Activated T-cell treated with anti-CD3 and anti-CD28 coated beads, Interleukin-2, amount 50 U/mL, for 4 hours (primary cell): ENCODE measurements around the gene PAOX. TPM values are rescaled to one million over a fixed set of nuclear protein-coding genes. Genes with fewer than 3 reads are reported as not detected.
"Not testable (repeated sequence)": the region's sequence is repeated elsewhere in the genome, so short reads cannot be mapped to it uniquely, and the experiment has no call there.

ENCODE experiments used
- ATAC-seq, 2 donors: fragments of 200-7000 bp; cut with Tn5 transposase; one replicate each; pipeline ENCODE4 v1.10.0; 2021
- DNase-seq: peaks from one replicate; pipeline ENCODE4 v3.0.0-alpha.2; 2020
- H3K27me3 Mint-ChIP-seq: one replicate; pipeline ENCODE4 v1.8.0; 2021; ENCODE audit warnings: low read depth, mixed read lengths
- H3K36me3 Mint-ChIP-seq: one replicate; pipeline ENCODE4 v1.8.0; 2022; ENCODE audit warnings: mixed read lengths; ENCODE audit not compliant: insufficient read depth
- H3K4me1 Mint-ChIP-seq: one replicate; pipeline ENCODE4 v1.8.0; 2021; ENCODE audit warnings: low read depth, mixed read lengths
- H3K4me3 Mint-ChIP-seq: one replicate; pipeline ENCODE4 v1.8.0; 2021; ENCODE audit warnings: mild to moderate bottlenecking, moderate library complexity, mixed read lengths
- H3K9me3 Mint-ChIP-seq: one replicate; pipeline ENCODE4 v1.8.0; 2021; ENCODE audit warnings: mixed read lengths
- total RNA-seq, 3 donors: library from RNA; stranded (reverse); gene quantifications; one replicate each; pipeline ENCODE4 v1.2.1, GENCODE V29; 2021

PAOX gene
- total RNA-seq, 3 donors from 2014 or later = 2.6 to 3.2 (median 2.9) TPM

DNA sequence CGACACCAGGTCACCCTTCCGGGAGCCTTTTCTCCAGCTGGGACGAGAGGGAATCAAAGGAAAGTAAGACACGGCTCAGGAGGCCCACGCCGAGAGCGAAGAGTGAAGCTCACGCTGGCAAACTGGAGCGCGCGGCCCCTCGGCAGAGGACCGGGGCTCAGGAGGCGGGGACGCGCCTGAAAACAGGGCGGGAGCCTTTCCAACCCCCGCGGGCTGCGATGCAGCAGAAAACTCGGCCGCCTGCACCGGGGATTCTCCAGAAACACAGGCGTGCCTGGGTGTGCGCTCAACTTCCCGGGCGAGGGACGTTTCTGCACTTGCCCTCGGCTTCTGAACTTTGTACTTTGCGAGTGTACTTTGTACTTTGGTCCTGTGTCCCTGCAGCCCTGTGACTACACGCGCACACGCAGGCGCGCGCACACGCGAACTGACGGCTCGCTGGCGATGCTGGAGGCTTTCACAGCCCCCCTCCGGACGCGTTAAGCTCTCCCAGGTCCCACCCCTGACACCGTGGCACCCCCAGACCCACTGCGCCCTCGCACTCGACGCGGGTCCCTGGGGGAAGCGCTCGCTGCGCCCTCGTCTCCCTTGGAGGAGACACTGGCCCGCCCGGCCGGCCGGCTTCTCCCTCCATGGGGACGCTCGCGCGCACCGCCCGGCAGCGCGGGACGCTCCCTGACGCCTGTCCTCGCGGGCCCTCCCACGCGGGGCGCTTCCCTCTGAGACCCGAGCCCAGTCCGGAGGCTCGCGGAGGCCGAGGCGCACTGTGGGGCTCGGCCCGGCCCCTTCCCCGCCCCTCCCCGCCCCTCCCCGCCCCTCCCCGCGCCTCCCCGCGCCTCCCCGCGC lies 588 bp upstream of the PAOX start:
- Mint-ChIP-seq H3K36me3 (no peaks in the 10 kb centered on the region), H3K4me3 (peak overlapping the region; percentile 81), H3K4me1 (peaks cover 15% of the 10 kb centered on the region), H3K9me3 (no peaks in the 10 kb centered on the region), H3K27me3 (no peaks in the 10 kb centered on the region)
- ATAC-seq (peak; percentile 65 to 66), DNase-seq (peak; percentile 49)

DNA sequence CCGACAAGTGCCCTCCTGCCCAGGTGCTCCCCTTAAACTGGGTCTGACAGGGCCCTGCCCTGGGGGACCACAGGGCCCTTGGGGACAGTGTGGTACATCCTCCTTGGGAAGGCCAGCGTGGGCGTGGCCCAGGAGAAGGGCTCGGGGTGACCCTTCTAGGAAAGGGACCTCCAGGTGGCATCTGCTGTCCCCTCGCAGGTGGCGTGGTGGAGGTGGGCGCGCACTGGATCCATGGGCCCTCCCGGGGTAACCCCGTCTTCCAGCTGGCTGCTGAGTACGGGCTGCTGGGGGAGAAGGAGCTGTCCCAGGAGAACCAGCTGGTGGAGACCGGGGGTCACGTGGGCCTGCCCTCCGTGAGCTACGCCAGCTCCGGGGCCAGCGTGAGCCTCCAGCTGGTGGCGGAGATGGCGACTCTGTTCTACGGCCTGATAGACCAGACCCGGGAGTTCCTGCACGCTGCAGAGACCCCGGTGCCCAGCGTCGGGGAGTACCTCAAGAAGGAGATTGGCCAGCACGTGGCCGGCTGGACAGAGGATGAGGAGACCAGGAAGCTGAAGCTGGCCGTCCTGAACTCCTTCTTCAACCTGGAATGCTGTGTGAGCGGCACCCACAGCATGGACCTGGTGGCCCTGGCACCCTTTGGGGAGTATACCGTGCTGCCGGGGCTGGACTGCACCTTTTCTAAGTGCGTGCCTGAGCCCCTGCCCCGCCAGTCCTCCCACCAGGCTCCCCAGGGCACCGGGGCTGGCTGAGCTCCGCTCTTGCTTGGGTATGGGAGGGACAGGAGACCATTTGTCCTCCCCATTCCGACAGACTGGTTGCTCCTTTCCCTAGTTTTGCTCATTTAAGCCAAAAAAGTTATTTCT lies 972 bp downstream of the PAOX start:
- ATAC-seq = peak in 1 of 2 donors; percentile 1
- H3K36me3 Mint-ChIP-seq = no peaks in the 10 kb centered on the region
- DNase-seq = no peak
- no peaks in the 10 kb centered on the region for H3K27me3 Mint-ChIP-seq
- H3K9me3 Mint-ChIP-seq = no peaks in the 10 kb centered on the region
- peaks cover 12% of the 10 kb centered on the region for H3K4me1 Mint-ChIP-seq
- H3K4me3 Mint-ChIP-seq = peak overlapping the region; percentile 72

DNA sequence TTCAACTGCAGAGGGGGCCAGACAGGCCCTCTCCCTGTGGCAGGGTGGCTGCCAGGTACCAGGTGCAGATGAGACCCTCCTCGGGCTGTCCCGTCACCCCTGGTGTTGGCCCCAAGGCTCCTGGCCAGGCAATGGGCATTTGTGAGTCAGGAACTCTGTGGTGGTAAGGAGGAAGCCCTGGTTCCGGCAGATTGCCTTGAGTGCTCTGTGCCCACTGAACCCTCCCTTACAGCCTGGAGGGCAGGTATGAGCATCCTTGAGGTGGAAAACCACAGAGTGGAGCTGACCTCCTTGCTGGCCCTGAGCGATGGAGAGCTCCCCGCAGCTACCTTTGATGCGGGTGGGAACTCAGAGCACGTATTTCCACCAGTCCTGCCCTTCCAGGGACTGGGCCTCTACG lies 2.0 kb downstream of the PAOX start:
- no peaks in the 10 kb centered on the region for H3K9me3 Mint-ChIP-seq
- H3K27me3 Mint-ChIP-seq = no peaks in the 10 kb centered on the region
- H3K36me3 Mint-ChIP-seq = no peaks in the 10 kb centered on the region
- H3K4me3 Mint-ChIP-seq = no peak overlapping the region
- peaks cover 12% of the 10 kb centered on the region for H3K4me1 Mint-ChIP-seq
- no peak for ATAC-seq
- DNase-seq = no peak

DNA sequence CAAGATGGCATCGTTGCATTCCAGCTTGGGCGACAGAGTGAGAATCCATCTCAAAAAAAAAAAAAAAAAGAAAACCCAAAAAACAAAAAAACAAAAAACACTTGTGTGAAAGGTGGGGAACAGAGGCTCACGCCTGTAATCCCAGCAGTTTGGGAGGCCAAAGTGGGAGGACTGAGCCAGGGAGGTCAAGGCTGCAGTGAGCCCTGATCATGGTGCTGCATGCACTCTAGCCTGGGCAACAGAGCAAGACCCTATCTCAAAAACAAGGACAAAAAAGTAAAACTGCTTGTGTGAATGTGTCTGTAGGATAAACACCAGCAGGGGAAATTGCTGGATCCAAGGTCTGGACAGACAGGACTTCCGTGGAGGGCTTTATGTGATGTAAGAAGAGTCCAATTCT lies 4.5 kb downstream of the PAOX start:
- ATAC-seq (no peak), DNase-seq (no peak)
- H3K36me3 Mint-ChIP-seq = no peaks in the 10 kb centered on the region
- H3K27me3 Mint-ChIP-seq = no peaks in the 10 kb centered on the region
- H3K4me3 Mint-ChIP-seq = no peak overlapping the region
- peaks cover 13% of the 10 kb centered on the region for H3K4me1 Mint-ChIP-seq
- no peaks in the 10 kb centered on the region for H3K9me3 Mint-ChIP-seq

DNA sequence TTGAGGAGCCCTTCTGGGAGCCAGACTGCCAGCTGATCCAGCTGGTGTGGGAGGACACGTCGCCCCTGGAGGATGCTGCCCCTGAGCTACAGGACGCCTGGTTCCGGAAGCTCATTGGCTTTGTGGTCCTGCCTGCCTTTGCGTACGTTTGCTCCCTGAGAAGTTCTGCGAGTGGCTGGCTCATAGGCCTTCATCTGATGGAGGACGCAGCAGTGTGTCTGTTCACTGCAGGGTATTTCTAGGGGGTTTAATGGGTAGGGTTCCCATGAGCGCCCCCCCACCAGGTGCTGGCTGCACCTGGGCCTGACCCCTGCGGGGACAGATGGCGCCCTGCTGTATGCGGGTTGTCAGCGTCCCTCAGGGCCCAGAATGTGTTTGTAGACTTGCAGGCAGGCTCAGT lies 5.0 kb downstream of the PAOX start:
- H3K4me3 Mint-ChIP-seq = no peak overlapping the region
- H3K27me3 Mint-ChIP-seq = no peaks in the 10 kb centered on the region
- DNase-seq (no peak), ATAC-seq (no peak)
- H3K4me1 Mint-ChIP-seq = peaks cover 18% of the 10 kb centered on the region
- no peaks in the 10 kb centered on the region for H3K9me3 Mint-ChIP-seq
- H3K36me3 Mint-ChIP-seq = no peaks in the 10 kb centered on the region

DNA sequence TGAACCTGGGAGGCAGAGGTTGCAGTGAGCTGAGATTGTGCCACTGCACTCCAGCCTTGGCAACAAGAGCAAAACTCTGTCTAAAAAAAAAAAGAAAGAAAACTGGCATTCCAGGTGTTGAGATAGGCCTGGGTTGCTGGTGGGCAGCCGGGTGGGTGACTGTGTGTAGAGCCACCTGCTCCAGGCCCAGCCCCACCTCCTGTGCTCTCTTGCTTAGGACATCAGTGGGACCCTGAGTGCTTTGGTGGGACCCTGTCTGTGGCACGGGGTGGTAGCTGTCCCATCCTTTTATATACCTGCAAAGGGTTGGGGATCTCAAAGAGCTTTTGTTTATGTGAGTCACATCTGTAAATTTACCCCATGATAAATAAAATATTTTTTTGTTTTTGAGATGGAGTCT lies 6.2 kb downstream of the PAOX start:
- no peak overlapping the region for H3K4me3 Mint-ChIP-seq
- ATAC-seq = no peak
- no peak for DNase-seq
- H3K36me3 Mint-ChIP-seq = no peaks in the 10 kb centered on the region
- H3K4me1 Mint-ChIP-seq = peaks cover 22% of the 10 kb centered on the region
- no peaks in the 10 kb centered on the region for H3K27me3 Mint-ChIP-seq
- H3K9me3 Mint-ChIP-seq = no peaks in the 10 kb centered on the region

DNA sequence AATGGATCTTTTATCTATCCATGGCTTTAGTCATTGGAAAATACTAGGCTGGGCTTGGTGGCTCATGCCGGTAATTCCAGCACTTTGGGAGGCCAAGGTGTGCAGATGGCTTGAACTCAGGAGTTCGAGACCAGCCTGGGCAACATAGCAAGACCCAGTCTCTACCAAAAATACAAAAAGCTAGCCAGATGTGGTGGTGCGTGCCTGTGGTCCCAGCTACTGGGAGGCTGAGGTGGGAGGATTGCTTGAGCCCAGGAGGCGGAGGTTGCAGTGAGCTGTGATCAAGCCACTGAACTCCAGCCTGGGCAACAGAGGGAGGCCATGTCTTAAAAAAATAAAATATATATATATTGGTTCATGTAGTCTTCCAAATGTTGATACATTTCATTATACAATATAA lies 7.9 kb downstream of the PAOX start:
- not testable (repeated sequence) for H3K9me3 Mint-ChIP-seq, H3K36me3 Mint-ChIP-seq, H3K4me3 Mint-ChIP-seq, DNase-seq, H3K27me3 Mint-ChIP-seq, ATAC-seq
- peaks cover 38% of the 10 kb centered on the region for H3K4me1 Mint-ChIP-seq

DNA sequence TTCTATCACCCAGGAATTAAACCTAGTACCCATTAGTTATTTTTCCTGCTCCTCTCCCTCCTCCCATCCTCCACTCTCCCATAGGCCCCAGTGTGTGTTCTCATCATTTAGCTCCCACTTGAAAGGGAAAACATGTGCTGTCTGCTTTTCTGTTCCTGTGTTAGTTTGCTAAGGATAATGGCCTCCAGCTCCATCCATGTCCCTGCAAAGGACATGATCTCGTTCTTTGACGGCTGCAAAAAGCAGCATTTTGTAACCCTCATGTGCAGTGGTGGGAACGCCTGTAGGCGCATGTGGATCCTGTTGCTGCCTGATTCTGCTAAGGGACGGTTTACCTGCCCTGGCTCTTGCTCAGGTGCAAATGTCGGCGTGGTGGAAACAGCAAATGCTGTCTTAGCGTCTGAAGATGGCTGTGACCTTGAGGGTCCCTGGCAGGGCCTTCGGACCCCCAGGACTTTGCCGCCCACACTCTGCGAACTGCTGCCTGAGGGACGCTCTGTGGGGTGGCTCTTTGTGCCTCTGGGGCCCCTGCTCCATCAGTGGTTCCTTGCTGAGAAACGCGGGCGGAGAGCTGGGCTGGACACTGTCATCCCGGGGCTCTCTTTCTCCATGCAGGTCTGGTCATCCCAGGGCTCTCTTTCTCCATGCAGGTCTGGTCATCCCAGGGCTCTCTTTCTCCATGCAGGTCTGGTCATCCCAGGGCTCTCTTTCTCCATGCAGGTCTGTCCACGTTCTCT lies 9.3 kb downstream of the PAOX start:
- peaks cover 40% of the 10 kb centered on the region for H3K4me1 Mint-ChIP-seq
- DNase-seq = no peak
- H3K36me3 Mint-ChIP-seq = no peaks in the 10 kb centered on the region
- H3K27me3 Mint-ChIP-seq = no peaks in the 10 kb centered on the region
- ATAC-seq = no peak
- peak overlapping the region; percentile 76 for H3K4me3 Mint-ChIP-seq
- no peaks in the 10 kb centered on the region for H3K9me3 Mint-ChIP-seq

DNA sequence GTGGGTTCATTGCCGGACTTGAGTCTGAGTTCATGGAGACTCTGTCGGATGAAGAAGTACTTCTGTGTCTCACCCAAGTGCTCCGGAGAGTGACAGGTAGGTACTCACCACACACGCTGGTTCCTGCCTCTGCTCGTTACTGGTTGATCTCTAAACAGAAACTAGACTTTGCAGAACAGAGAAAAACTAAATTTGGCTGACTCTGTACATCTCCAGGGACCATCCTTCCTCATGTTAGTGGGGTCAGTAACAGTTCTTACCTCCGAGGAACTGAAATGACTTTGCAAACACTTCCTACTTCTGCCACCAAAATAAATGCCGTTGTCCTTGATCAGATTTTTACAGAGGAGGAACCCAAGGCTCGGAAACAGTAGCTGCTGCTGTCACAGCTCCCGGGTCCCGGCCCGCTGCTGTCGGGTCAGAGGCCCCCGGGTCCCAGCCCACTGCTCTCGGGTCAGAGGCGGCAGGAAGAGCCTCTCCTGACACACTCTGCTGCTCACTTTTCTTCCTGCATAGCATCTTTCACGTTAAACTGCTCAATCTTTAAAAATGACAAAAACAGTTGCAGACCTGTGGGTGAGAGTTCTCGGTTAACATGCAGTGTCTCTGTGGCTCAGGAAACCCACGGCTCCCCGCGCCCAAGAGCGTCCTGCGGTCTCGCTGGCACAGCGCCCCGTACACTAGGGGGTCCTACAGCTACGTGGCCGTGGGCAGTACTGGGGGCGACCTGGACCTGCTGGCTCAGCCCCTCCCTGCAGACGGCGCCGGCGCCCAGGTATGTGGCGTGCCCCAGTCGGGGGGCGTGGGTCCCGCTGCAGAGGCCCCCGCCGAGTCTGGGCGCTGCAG lies 10.1 kb downstream of the PAOX start:
- Mint-ChIP-seq H3K9me3 (no peaks in the 10 kb centered on the region), H3K4me1 (peaks cover 42% of the 10 kb centered on the region), H3K36me3 (no peaks in the 10 kb centered on the region), H3K4me3 (peak overlapping the region; percentile 76), H3K27me3 (no peaks in the 10 kb centered on the region)
- ATAC-seq (peak; percentile 49 to 58), DNase-seq (peak; percentile 35)

DNA sequence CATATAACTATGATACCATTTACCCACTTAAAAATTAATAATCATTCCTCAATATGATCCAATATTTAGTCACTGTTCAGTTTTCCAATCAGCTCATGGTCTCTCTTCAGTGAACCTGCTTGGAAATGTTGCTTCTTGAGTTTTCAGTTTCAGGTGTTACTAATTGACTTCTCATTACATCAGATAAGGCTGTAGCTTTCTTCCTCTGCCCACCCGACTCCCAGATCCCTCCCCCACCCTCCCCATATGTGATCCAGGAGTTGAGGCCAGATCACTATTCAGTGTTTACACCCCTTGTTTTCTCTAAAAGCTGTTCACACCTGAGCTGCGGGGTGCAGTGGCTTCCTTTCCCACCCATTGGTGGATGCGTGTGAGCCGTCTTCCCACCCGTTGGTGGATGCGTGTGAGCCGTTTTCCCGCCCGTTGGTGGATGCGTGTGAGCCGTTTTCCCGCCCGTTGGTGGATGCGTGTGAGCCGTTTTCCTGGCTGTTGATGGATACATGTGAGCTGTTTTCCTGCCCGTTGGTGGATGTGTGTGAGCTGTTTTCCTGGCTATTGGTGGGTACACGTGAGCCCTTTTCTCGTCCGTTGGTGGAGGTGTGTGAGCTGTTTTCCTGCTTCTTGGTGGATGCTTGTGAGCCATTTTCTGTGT lies 11.7 kb downstream of the PAOX start:
- peak; percentile 7 to 16 for ATAC-seq
- no peaks in the 10 kb centered on the region for H3K27me3 Mint-ChIP-seq
- H3K36me3 Mint-ChIP-seq = peaks cover 3% of the 10 kb centered on the region
- peaks cover 53% of the 10 kb centered on the region for H3K4me1 Mint-ChIP-seq
- peak overlapping the region; percentile 65 for H3K4me3 Mint-ChIP-seq
- no peaks in the 10 kb centered on the region for H3K9me3 Mint-ChIP-seq
- DNase-seq = no peak

DNA sequence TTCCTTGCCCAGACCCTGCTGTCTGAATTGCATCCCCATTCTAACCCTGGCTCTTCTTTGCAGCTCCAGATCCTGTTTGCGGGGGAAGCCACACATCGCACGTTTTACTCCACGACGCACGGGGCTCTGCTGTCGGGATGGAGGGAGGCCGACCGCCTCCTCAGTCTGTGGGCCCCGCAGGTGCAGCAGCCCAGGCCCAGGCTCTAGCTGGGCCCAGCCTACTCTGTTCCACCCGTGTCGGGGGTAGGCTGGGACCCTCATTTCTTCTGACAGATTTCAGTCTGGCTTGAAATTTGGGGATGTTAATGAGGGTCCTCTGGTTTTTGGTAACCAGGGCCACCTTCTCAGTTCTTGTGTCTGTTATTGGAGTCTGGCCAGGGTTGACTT lies 12.2 kb downstream of the PAOX start:
- no peak for DNase-seq
- Mint-ChIP-seq H3K4me1 (peaks cover 56% of the 10 kb centered on the region), H3K27me3 (no peaks in the 10 kb centered on the region), H3K4me3 (peak overlapping the region; percentile 48), H3K36me3 (peaks cover 3% of the 10 kb centered on the region), H3K9me3 (no peaks in the 10 kb centered on the region)
- ATAC-seq = no peak

DNA sequence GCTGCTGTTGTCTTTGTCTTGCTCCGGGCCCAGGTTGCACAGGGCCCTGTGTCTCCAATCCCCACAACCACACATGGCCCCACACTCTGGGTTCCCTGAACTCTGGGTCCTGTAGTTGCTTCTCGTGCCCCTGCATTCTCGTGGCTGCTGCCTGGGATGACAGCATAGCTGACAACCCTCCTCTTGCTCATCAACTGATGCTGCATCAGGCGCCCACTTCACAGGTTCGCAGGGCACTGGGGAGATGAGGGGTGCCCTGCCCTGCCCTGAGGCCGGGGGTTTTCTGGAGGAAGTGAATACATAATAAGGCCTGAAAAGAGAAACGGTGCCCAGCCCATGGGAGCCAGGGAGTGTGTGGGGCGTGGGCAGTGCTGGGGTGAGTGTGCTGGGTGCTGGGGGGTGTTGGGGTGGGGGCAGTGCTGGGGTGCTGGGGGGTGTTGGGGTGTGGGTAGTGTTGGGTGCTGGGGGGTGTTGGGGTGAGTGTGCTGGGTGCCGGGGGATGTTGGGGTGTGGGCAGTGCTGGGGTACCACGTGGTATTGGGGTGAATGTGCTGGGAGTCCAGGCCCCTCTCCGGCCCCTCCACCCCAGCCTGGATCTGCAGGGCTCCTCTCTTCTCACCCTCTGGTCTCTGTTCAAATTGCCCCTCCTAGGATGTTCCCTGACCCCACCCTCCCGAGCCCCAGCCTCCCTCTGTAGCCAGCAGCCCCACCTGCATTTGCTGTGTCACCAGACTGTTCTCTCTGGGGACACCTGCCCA lies 12.9 kb downstream of the PAOX start:
- no peak for DNase-seq
- H3K9me3 Mint-ChIP-seq = no peaks in the 10 kb centered on the region
- no peaks in the 10 kb centered on the region for H3K27me3 Mint-ChIP-seq
- H3K4me3 Mint-ChIP-seq = peak overlapping the region; percentile 21
- ATAC-seq = no peak
- H3K4me1 Mint-ChIP-seq = peaks cover 57% of the 10 kb centered on the region
- peaks cover 3% of the 10 kb centered on the region for H3K36me3 Mint-ChIP-seq
